ENCODE measurements around the gene CETN3. TPM values are rescaled to one million over a fixed set of nuclear protein-coding genes. Genes with fewer than 3 reads are reported as not detected.

Gene CETN3
- polyA plus RNA-seq, 1 donor from 2014 or later: 116 TPM

DNA sequence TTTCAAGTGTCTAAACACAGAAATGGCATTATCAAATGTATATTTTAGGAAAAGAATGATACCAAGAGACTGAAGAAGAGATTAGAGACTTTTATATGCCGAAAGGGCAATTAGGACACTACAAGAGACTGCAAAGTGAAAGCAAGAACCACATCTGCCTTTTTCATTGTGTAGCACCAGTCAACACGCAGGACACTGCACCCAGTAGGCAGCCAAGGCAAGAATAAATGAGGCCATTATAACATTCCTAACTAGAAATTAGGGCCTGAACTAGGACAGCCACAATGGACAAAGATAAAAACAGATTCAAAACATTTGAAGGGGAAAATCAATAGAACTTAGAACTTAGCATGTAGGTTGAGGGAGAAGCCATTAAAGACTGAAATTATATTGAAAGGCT is 10.8 kb downstream of the CETN3 start:
- Histone ChIP-seq H3K27ac (ENCODE audit: low read length) (no peak overlapping the region), H3K9me2 (ENCODE audit: insufficient read depth, low read length) (no peaks in the 10 kb centered on the region), H3F3A (ENCODE audit: insufficient read depth, low read length, poor library complexity, severe bottlenecking) (no peaks in the 10 kb centered on the region), H3K36me3 (ENCODE audit: insufficient read depth, low read length) (no peaks in the 10 kb centered on the region), H3K9me3 (ENCODE audit: low read length) (no peaks in the 10 kb centered on the region), H3K4me3 (ENCODE audit: low read length) (no peak overlapping the region), H4K20me1 (ENCODE audit: insufficient read depth) (no peaks in the 10 kb centered on the region), H3K9ac (ENCODE audit: low read length) (no peak overlapping the region), H2AFZ (ENCODE audit: low read depth, low read length) (no peak overlapping the region), H3K79me2 (replicated peaks; ENCODE audit: insufficient read depth, low read length) (no peaks in the 10 kb centered on the region), H3K27me3 (ENCODE audit: insufficient read depth, low read depth, low read length) (no peaks in the 10 kb centered on the region), H3K4me2 (ENCODE audit: low read length) (no peak overlapping the region)
- TF ChIP-seq, protein P1, sequence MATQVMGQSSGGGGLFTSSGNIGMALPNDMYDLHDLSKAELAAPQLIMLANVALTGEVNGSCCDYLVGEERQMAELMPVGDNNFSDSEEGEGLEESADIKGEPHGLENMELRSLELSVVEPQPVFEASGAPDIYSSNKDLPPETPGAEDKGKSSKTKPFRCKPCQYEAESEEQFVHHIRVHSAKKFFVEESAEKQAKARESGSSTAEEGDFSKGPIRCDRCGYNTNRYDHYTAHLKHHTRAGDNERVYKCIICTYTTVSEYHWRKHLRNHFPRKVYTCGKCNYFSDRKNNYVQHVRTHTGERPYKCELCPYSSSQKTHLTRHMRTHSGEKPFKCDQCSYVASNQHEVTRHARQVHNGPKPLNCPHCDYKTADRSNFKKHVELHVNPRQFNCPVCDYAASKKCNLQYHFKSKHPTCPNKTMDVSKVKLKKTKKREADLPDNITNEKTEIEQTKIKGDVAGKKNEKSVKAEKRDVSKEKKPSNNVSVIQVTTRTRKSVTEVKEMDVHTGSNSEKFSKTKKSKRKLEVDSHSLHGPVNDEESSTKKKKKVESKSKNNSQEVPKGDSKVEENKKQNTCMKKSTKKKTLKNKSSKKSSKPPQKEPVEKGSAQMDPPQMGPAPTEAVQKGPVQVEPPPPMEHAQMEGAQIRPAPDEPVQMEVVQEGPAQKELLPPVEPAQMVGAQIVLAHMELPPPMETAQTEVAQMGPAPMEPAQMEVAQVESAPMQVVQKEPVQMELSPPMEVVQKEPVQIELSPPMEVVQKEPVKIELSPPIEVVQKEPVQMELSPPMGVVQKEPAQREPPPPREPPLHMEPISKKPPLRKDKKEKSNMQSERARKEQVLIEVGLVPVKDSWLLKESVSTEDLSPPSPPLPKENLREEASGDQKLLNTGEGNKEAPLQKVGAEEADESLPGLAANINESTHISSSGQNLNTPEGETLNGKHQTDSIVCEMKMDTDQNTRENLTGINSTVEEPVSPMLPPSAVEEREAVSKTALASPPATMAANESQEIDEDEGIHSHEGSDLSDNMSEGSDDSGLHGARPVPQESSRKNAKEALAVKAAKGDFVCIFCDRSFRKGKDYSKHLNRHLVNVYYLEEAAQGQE (IDR thresholded peaks at IDR 0.05; ENCODE audit: borderline replicate concordance): no peak
- TF ChIP-seq POLR2AphosphoS5 (IDR thresholded peaks at IDR 0.05) (no peak), MXI1 (conservative IDR thresholded peaks at IDR 0.05; ENCODE audit: poor library complexity, severe bottlenecking) (no peak), SMC3 (conservative IDR thresholded peaks at IDR 0.05; ENCODE audit: poor library complexity) (no peak), RAD21 (conservative IDR thresholded peaks at IDR 0.05) (no peak), EZH2 (IDR thresholded peaks at IDR 0.05; ENCODE audit: borderline replicate concordance, insufficient read depth, low read length, poor library complexity, severe bottlenecking) (no peak), EP300 (conservative IDR thresholded peaks at IDR 0.05; ENCODE audit: poor library complexity, severe bottlenecking) (no peak), TAF1 (IDR thresholded peaks at IDR 0.05; ENCODE audit: low read depth) (no peak)
- TF ChIP-seq, protein P2, sequence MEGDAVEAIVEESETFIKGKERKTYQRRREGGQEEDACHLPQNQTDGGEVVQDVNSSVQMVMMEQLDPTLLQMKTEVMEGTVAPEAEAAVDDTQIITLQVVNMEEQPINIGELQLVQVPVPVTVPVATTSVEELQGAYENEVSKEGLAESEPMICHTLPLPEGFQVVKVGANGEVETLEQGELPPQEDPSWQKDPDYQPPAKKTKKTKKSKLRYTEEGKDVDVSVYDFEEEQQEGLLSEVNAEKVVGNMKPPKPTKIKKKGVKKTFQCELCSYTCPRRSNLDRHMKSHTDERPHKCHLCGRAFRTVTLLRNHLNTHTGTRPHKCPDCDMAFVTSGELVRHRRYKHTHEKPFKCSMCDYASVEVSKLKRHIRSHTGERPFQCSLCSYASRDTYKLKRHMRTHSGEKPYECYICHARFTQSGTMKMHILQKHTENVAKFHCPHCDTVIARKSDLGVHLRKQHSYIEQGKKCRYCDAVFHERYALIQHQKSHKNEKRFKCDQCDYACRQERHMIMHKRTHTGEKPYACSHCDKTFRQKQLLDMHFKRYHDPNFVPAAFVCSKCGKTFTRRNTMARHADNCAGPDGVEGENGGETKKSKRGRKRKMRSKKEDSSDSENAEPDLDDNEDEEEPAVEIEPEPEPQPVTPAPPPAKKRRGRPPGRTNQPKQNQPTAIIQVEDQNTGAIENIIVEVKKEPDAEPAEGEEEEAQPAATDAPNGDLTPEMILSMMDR (IDR thresholded peaks at IDR 0.05; ENCODE audit: poor library complexity, severe bottlenecking): no peak

DNA sequence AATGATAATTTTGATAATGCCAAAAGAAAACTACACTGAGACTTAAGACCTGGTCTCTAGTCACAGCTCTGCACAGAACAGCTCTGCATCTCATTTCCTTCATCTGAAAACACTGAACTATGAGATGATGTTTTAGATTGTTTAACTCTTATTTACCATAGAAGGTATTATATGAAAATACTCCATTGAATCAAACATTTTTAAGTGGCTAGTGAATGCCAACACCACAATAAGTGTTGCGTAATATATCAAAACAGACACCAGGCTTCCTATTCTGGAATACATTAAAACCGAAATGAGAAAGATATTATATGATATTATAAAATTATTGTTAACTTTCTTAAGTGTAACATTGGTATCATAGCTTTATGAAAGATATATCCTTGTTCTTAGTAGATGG is 14.6 kb downstream of the CETN3 start:
- no peaks in the 10 kb centered on the region for H3K27me3 ChIP-seq (ENCODE audit: insufficient read depth, low read depth, low read length)

More for the DNA sequence above, 14.6 kb downstream of the CETN3 start:
- Histone ChIP-seq H3K79me2 (replicated peaks; ENCODE audit: insufficient read depth, low read length) (no peaks in the 10 kb centered on the region), H2AFZ (ENCODE audit: low read depth, low read length) (no peak overlapping the region), H3K27ac (ENCODE audit: low read length) (no peak overlapping the region), H3K9ac (ENCODE audit: low read length) (no peak overlapping the region), H3K36me3 (ENCODE audit: insufficient read depth, low read length) (no peaks in the 10 kb centered on the region), H3K9me3 (ENCODE audit: low read length) (no peaks in the 10 kb centered on the region), H3F3A (ENCODE audit: insufficient read depth, low read length, poor library complexity, severe bottlenecking) (no peaks in the 10 kb centered on the region), H4K20me1 (ENCODE audit: insufficient read depth) (no peaks in the 10 kb centered on the region), H3K4me3 (ENCODE audit: low read length) (no peak overlapping the region), H3K9me2 (ENCODE audit: insufficient read depth, low read length) (no peaks in the 10 kb centered on the region), H3K4me2 (ENCODE audit: low read length) (no peak overlapping the region)
- TF ChIP-seq, protein P2 (IDR thresholded peaks at IDR 0.05; ENCODE audit: poor library complexity, severe bottlenecking): no peak
- TF ChIP-seq RAD21 (conservative IDR thresholded peaks at IDR 0.05): no peak
- TF ChIP-seq POLR2AphosphoS5 (IDR thresholded peaks at IDR 0.05): no peak
- no peak for TF ChIP-seq EP300 (conservative IDR thresholded peaks at IDR 0.05; ENCODE audit: poor library complexity, severe bottlenecking)
- TF ChIP-seq, protein P1 (IDR thresholded peaks at IDR 0.05; ENCODE audit: borderline replicate concordance): no peak
- no peak for TF ChIP-seq TAF1 (IDR thresholded peaks at IDR 0.05; ENCODE audit: low read depth)
- TF ChIP-seq EZH2 (IDR thresholded peaks at IDR 0.05; ENCODE audit: borderline replicate concordance, insufficient read depth, low read length, poor library complexity, severe bottlenecking): no peak
- no peak for TF ChIP-seq MXI1 (conservative IDR thresholded peaks at IDR 0.05; ENCODE audit: poor library complexity, severe bottlenecking)
- TF ChIP-seq SMC3 (conservative IDR thresholded peaks at IDR 0.05; ENCODE audit: poor library complexity): no peak

All from neural cell (in vitro differentiated cells).